HG03520 (cell line): ENCODE results near the gene MBD3.
A peak's percentile ranks its signal among the peaks of the same experiment; 100 is the strongest.
"Not testable (repeated sequence)": the region's sequence is repeated elsewhere in the genome, so short reads cannot be mapped to it uniquely, and the experiment has no call there.

ENCODE experiments used
- ATAC-seq: cut with Tn5 transposase; IDR thresholded peaks from one replicate; pipeline ENCODE4 v1.9.1; 2021; ENCODE audit warnings: mild to moderate bottlenecking, moderate library complexity; ENCODE audit not compliant: unreplicated experiment

Gene MBD3, protein sequence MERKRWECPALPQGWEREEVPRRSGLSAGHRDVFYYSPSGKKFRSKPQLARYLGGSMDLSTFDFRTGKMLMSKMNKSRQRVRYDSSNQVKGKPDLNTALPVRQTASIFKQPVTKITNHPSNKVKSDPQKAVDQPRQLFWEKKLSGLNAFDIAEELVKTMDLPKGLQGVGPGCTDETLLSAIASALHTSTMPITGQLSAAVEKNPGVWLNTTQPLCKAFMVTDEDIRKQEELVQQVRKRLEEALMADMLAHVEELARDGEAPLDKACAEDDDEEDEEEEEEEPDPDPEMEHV

DNA sequence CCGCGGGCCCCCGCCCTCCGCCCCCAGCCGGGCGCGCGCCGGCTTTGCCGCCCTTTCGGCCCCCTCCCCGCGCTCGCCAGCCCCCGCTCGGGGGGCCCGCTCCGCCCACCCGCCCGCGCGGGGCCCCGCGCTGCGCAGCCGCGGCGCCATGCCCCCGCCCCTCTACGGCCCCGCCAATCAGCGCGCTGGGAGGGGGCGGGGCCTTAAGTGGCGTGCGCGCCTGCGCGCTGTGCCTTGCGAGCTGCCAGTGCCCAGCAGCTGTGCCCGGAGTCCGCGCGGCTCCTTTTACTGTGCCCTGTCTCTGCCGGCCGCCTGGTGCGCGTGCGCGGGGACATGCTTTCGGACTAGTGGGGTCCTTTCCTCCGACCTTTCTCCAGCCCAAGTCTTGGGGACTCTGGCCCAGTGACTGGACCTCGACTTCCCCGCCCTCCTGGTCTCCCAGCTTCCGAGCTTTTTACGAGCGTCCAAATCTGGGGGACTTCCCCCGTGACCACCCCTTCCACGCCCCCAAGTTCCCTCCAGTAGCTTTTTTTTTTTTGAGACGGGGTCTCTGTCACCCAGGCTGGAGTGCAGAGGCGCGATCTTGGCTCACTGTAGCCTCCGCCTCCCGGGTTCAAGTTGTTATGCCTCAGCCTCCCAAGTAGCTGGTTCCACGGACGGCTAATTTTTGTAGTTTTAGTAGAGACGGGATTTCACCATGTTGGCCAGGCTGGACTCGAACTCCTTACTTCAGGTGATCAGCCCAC lies at the start of gene MBD3:
Gene MBD3 (minus strand): TSS at position 111 of the 746 bp plus-strand sequence. CDS start 234 bp downstream, outside the sequence.
- ATAC-seq: peak; percentile 65

DNA sequence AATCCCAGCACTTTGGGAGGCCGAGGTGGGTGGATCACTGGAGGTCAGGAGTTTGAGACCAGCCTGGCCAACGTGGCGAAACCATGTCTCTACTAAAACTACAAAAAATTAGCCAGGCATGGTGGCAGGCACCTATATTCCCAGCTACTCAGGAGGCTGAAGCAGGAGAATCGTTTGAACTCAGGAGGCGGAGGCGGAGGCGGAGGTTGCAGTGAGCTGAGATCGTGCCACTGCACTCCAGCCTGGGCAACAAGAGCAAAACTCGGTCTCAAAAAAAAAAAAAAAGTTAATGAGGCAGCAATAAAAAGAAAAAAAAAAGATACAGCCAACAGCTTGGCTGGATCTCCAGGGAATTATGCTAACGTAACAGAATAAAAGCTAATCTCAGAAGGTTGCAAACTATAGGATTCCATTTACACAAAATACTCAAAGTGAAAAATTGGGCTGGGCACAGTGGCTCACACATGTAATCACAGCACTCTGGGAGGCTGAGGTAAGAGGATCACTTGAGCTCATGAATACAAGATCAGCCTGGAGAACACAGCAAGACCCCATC lies 48.3 kb upstream of the MBD3 start:
- not testable (repeated sequence) for ATAC-seq

DNA sequence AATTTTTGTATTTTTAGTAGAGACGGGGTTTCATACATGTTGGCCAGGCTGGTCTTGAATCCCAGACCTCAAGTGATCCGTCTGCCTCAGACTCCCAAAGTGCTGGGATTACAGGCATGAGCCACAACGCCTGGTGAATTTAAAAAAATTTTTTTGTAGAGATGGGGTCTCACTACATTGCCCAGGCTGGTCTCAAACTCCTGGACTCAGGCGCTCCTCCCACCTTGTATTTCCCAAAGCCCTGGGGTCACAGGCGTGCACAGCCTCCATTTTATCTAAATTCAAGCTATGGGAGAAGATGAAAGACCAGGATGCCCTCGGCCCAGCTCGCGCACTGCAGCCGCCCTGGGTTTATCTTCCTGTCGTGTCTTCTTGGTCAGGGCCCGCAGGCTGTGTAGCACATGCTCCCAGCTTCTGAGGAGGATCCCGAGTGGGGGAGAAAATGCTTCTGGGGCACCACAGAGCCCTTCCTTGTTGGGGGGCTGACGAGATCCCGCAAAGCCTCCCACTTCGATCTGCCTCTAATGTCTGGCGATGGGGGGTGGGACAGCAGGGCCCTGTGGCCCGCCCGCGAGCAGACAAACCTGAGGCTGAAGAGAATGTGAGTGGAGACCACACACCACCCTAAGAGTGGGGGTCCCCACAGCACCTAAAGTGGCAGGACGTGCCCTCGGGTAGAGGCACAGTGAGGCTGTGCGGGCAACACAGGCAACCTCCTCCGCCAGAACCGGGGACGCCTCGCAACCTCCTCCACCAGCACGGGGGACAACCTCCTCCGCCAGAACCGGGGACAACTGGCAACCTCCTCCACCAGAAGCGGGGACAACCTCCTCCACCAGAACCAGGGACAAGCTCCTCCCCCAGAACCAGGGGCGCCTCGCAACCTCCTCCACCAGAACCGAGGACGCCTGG lies 43.9 kb upstream of the MBD3 start:
- no peak for ATAC-seq

DNA sequence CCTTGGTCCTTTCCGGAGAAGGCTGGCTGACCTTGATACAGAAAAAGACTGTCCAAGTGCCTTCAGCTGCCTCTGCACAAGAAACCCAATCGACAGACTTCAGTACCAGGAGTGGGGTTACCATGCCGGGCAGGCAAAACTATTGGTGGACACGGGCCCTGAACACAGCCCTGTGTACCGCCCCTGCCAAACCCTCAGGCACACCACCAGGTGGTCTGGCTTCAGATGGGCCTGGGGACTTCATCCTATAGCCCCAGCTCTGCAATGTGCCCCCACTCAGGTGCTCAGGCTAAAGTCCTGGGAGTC lies 42.2 kb upstream of the MBD3 start:
- ATAC-seq: no peak

DNA sequence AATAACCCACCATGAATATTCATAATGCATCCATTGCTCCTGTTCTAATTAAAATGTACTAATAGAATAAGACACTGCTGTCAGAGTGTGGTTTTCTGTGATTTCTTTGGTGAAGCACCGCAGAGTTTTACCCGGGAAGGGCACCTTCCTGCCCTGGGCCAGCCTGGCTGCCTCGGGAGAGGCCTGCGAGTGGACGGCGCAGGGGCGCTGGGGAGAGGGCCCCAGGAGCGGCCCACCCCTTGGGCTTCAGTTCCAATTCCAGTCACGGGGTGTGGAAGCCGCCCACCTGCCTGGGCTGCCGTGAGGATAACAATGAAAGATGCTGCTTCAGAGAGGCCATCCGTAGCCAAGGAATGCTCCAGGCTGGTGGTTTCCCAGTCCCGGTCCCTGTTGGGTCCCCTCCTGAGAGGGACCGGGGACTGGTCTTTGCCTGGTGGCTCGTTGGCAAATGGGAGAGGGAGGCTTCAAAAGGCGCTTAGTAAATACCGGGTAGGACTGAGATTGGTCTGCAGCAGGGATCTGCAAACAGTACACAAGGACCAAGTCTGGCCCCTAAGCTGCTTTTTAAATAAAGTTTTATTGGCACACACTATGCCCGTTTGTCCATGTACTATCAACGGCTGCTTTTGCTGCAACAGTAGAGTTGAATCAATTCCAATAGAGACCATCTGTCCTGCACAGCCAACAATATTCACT lies 41.7 kb upstream of the MBD3 start:
- ATAC-seq: no peak

DNA sequence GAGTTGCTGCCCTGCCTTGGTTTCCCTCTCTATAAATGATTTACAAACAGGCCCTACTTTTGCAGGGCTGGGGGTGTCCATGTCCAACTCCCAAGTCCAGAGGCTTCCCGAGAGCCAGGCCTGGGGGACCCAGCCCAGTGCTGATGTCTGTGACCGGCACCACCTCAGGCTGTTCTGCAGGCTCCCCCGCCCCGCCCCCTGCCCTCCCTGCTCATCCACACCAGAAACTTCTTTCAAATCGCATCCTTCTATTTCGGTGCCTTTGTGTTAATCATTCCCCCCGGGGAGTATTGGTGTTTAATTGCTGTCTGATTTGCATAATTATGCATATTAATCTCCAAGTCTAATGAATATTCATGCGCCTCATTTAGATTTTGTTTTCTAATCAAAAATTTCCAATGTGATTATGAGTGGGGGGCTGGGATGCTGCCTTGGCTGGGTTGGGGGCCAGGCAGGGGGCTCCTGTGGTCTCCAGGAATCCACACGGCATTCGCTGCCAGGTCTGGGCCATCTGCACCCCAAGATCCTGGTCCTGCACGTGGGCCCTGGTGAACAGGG lies 40.7 kb upstream of the MBD3 start:
- no peak for ATAC-seq

DNA sequence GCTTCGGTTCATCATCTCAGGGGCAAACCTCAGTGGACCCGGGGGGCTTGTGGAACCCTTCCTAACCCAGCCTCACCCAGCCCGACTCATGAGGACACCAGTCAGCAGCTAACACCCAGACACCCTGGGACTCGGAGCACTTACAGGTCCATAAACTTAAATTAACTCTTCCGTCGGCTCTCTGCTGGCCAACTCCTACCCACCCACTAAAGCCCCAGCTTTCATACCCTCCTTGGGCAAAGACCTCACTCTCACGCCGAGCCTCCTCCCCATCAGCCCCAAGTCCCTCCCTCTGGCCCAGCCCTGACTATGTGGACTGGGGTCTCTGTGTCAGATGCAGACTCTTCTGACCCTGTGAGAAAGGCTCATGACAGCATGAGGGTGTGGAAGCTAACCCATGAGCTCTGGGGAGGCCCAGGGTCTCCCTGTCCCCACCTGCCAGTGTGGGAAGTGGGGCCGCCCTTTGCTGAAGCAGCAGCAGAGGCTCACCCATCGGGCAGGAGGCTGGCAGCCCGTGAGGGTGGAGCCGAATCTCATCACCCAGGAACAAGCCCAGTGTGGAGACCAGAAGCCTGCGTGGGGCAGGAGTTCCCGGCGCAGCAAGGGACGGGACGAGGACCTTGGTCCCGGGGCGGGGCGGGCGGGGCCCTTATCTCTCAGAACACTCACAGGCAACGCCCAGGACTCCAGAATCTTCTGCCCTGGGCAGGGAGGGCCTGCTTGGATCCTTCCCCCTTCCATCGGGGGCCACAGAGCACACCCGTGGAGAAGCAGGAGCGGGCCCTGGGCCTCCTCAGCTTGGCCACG lies 40.0 kb upstream of the MBD3 start:
- no peak for ATAC-seq

DNA sequence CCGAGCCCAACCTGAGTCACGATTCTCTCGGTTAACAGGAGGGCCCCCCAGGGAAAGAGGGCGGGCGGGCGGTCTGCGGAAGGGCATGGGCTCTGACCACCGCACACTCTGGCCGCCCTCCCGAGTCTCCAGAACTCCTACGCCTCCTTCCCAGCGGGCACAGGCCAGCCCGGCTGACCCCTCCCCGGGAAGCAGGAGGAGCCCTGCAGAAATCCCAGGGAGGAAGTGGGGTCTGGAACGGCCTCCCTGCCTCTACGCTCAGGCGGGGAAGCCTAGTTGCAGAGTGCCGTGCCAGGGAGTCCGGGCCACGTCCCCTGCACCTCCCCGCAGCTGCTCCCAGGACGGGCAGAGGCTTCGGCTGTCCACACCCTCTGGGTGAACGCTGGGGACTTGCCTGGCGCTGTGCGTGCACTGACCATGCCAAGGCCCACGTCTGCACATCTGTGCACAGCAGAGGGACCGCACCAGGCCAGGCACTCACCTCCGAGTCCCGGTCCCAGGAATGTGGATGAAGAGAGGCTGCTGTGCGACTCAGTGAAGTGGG lies 39.0 kb upstream of the MBD3 start:
- ATAC-seq: no peak

DNA sequence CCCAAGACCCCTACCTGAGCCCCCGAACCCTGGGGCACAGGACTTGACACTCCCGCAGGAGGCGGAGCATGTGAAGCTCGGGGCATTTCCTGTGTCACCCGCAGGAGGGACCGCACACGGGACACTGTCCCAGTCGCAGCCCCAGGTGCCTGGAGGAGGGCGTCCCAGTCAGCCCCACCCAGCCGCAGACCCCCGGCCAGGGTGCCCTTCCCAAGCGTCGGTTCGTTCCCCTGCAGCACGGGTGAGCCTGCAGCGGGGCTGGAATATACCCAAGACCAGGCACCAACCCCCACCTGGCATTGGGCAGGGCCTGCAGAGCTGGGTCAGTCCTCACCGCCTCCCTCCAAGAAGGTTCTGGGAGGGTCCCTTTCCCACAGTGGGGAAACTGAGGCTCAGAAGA lies 38.1 kb upstream of the MBD3 start:
- ATAC-seq: no peak

DNA sequence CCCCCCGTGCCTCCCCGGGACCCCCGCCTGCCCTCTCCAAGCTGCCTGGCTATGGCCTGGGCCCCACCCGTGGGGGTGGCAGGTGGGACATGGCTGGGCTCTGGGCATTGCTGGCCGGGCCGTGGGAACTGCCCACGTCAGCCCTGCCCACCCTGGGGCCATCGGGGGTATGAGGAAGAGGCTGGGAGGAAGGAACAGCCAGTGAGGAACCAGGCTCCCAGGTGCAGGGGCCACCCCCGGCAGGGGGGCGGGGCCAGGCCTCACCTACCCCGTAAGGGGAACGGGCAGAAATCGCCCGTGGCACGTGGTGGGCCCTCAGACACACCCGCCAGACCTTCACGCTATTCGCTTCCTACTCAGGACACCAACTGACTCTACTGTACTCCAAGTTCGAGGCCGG lies 37.3 kb upstream of the MBD3 start:
- no peak for ATAC-seq

DNA sequence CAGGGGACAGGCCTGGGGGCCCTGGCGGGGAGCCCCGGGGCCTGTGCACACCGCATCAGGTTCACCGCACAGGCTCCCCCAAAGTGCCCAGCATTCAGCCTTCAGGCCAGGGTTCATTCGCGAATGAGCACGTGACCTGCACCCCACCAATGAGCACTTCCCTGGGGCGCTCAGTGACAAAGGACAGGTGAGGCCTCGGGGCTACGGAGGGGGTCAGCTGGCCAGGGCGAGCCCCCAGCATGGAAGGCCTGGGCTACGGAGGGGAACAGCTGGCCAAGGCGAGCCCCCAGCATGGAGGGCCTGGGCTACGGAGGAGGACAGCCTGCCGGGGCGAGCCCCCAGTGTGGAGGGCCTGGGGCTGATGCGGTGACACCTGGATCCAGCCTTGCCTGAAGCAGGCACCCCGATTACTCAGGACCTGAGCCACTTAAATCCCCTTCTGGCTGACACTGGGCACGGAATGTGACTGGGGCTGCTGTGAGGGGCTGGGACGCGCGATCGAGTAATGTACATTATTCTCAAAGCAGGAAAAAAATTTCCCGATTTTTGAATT lies 36.7 kb upstream of the MBD3 start:
- no peak for ATAC-seq

DNA sequence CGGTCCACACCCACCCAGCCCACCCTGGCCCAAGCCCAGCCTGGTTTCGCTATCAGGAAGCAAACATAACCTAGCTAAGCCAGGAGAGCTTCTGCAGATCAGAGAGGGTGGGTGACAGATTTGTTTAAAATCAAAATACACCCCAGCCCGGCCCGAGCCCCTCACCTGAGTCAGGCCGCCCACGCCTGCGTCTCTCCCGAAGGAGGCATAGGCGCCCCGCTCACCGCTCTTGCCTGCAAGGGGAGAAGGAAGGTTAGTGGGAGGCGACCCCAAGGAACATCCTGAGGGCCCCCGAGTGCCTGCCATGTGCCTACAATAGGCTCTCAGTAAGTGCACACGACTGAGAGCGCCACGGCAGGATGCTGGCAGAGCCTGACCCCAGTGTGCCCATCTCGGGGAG lies 34.5 kb upstream of the MBD3 start:
- no peak for ATAC-seq

- no peak for ATAC-seq
These were observed 33.8 kb upstream of the MBD3 start for GRCh38 chr19:1626417-1627010.

DNA sequence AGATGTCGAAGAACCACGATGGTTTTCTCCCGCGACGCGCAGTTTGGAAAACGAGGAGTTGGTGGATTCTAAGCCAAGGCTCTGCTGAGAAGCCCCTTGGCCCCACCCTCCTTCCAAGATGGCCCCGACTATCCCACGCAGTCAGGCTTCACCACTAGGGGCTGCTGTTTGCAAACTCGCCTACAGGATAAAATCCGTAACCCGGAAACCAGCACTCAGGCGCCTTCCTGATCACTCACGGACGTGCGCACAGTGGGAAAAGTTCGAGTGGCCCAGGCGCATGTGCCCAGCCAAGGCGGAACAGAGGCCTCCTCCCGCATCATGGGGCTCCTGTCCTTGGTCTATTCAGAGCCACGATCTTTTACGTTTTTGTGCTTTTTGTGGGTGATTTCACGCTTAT lies 31.8 kb upstream of the MBD3 start:
- ATAC-seq: no peak

- ATAC-seq: no peak
These were observed 29.9 kb upstream of the MBD3 start for GRCh38 chr19:1622541-1622940.

- ATAC-seq: no peak
These were observed 29.3 kb upstream of the MBD3 start for GRCh38 chr19:1622007-1622406.

DNA sequence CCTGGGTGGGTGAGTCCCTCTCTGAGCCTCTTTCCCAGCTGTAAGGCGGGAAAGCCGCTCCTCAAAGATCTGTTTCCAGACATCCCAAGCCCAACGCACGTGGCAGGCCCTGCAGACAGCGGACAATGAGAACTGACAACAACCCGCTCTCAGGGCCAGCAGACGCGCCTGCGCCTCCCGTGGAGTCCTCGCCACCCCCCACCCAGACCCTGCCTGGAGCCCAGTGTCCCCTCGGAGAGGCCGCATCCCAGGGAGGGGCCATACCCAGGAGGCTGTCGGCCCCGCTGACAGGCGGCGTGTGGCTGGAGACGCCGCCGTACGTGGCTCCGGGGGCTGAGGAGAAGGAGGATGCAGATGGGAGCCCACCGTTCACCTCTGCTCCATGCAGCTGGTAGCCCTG lies 28.9 kb upstream of the MBD3 start:
- no peak for ATAC-seq

DNA sequence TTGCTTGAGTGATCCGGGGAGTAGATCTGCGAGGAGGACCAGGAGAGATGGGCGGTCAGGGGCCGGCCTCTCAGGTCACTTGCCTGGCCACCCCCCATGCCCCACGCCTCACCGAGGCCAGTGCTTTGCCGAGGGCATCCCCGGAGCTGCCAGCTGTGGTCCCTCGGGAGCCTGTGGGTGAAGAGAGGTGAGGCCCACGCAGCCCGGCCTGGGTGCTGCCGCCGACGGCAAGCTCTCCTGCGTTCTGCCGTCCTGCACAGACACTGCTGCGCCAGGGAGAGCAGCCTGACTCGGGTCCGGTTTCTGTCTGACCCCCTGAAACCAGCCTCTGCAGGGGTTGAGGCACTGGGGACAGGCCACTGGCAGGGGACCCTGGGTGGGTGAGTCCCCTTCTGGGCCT lies 28.4 kb upstream of the MBD3 start:
- no peak for ATAC-seq

GRCh38 chr19:1620502-1620901 lies 27.8 kb upstream of the MBD3 start:
- no peak for ATAC-seq
